Astrocyte (in vitro differentiated cells and primary cell): ENCODE measurements around the gene ASB18. TPM values are rescaled to one million over a fixed set of nuclear protein-coding genes. Genes with fewer than 3 reads are reported as not detected.

Experiments used
- DNase-seq: peaks from one replicate; pipeline ENCODE4 v3.0.0-alpha.2; 2010; ENCODE audit warnings: low read depth
- FAIRE-seq: peaks from 2 replicates; lab custom pipeline; 2011; peaks lifted over from hg19 to GRCh38; lab: Jason Lieb, UNC
- H2AFZ ChIP-seq: 2 replicates; pipeline ENCODE4 v1.6.0; 2012; ENCODE audit warnings: low read depth, low read length, inconsistent platforms
- H3K27ac ChIP-seq: 2 replicates; pipeline ENCODE4 v1.5.1; 2011; ENCODE audit warnings: low read depth, low read length, inconsistent platforms
- H3K27me3 ChIP-seq: 2 replicates; pipeline ENCODE4 v1.6.0; 2011; ENCODE audit warnings: low read length, inconsistent platforms; ENCODE audit not compliant: insufficient read depth
- H3K36me3 ChIP-seq: 2 replicates; pipeline ENCODE4 v1.5.1; 2011; ENCODE audit warnings: low read length, inconsistent platforms; ENCODE audit not compliant: insufficient read depth
- H3K4me1 ChIP-seq: 2 replicates; pipeline ENCODE4 v1.5.1; 2011; ENCODE audit warnings: low read length, inconsistent platforms; ENCODE audit not compliant: insufficient read depth
- H3K4me2 ChIP-seq: 2 replicates; pipeline ENCODE4 v1.6.0; 2012; ENCODE audit warnings: low read length, inconsistent platforms
- H3K4me3 ChIP-seq: 2 replicates; pipeline ENCODE4 v1.5.1; 2011; ENCODE audit warnings: low read depth, mild to moderate bottlenecking, low read length, inconsistent platforms; ENCODE audit not compliant: insufficient read depth
- H3K79me2 ChIP-seq: 2 replicates; pipeline ENCODE4 v1.6.0; 2012; ENCODE audit warnings: mild to moderate bottlenecking, low read length, inconsistent platforms; ENCODE audit not compliant: insufficient read depth
- H3K9ac ChIP-seq: 2 replicates; pipeline ENCODE4 v1.6.0; 2012; ENCODE audit warnings: mild to moderate bottlenecking, low read length, inconsistent platforms
- H3K9me3 ChIP-seq: 2 replicates; pipeline ENCODE4 v1.5.1; 2012; ENCODE audit warnings: low read depth, mild to moderate bottlenecking, low read length, inconsistent platforms; ENCODE audit not compliant: insufficient read depth
- H4K20me1 ChIP-seq: 2 replicates; pipeline ENCODE4 v1.6.0; 2012; ENCODE audit warnings: low read length, inconsistent platforms; ENCODE audit not compliant: insufficient read depth
- H3K27ac Mint-ChIP-seq: one replicate; pipeline ENCODE4 v1.8.0; 2021; ENCODE audit warnings: mild to moderate bottlenecking, mixed read lengths; ENCODE audit not compliant: unreplicated experiment
- H3K27me3 Mint-ChIP-seq: one replicate; pipeline ENCODE4 v1.8.0; 2021; ENCODE audit warnings: low read depth, mixed read lengths; ENCODE audit not compliant: unreplicated experiment
- H3K36me3 Mint-ChIP-seq: one replicate; pipeline ENCODE4 v1.8.0; 2021; ENCODE audit warnings: low read depth, mixed read lengths; ENCODE audit not compliant: unreplicated experiment
- H3K4me1 Mint-ChIP-seq: one replicate; pipeline ENCODE4 v1.8.0; 2021; ENCODE audit warnings: low read depth, mixed read lengths; ENCODE audit not compliant: unreplicated experiment
- H3K4me3 Mint-ChIP-seq: one replicate; pipeline ENCODE4 v1.8.0; 2021; ENCODE audit warnings: mild to moderate bottlenecking, moderate library complexity, mixed read lengths; ENCODE audit not compliant: unreplicated experiment
- H3K9me3 Mint-ChIP-seq: one replicate; pipeline ENCODE4 v1.8.0; 2021; ENCODE audit warnings: mild to moderate bottlenecking, mixed read lengths; ENCODE audit not compliant: unreplicated experiment
- EZH2 ChIP-seq: IDR thresholded peaks from 2 replicates; pipeline ENCODE4 v1.6.1; 2012; ENCODE audit warnings: mild to moderate bottlenecking, low read length, inconsistent platforms; ENCODE audit not compliant: insufficient read depth
- total RNA-seq: library from RNA; stranded (reverse); gene quantifications from 2 replicates; pipeline ENCODE4 v1.2.1, GENCODE V29; 2021
- TF ChIP-seq, protein P1 (sequence below): IDR thresholded peaks from 2 replicates; pipeline ENCODE4 v1.5.1; 2011; ENCODE audit warnings: low read depth, mild to moderate bottlenecking, inconsistent platforms, low read length, moderate library complexity; ENCODE audit not compliant: insufficient read depth

ASB18 gene
- total RNA-seq, 1 donor from 2014 or later = not detected

DNA sequence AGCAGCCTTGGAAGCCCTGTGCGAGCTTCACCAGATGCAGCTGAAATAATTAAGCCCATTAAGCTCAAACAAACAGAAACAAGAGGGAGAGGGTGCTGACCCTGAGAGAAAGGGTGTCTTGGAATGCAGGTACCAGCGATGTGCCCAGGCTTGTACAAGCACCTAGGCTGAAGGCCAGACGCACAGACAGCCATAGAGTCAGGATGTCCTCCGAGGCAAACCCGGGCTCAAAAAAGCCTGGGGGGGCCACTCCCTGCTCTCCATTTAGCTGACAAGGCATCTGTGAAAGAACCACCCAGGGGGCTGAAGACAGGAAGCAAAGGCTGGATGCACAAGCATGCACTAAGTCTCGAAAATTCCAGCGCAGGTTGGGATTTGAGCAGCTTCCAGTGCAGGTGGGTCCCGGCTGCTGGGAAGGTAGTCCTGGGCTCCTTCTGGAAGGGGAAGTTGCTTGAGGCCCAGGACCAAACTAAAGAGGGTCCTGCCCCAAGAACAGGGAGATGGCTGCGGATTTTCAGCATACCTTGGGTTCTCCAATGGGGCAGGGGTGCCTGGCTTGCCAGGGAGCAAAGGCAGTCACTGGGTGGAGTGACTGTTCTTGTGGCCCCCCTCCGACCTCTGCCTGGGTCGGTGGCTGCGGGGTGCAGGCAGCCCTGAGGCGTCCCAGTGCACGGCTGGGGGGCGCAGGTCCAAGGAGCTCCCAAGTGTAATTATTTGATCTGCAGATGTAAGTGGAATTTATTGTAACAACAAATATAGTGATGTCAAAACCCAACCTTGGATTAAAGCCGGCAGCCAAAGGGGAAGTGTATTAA is 102.0 kb downstream of the ASB18 start:
- no peaks in the 10 kb centered on the region for H3K36me3 ChIP-seq
- FAIRE-seq (no peak), DNase-seq (no peak)
- H3K9ac ChIP-seq = no peak overlapping the region
- Mint-ChIP-seq H3K36me3 (no peaks in the 10 kb centered on the region), H3K9me3 (peaks cover 9% of the 10 kb centered on the region), H3K27ac (no peak overlapping the region), H3K4me1 (peaks cover 5% of the 10 kb centered on the region), H3K27me3 (peaks cover 67% of the 10 kb centered on the region), H3K4me3 (no peak overlapping the region)
- no peaks in the 10 kb centered on the region for H3K9me3 ChIP-seq
- H3K79me2 ChIP-seq = peaks cover 5% of the 10 kb centered on the region
- H4K20me1 ChIP-seq = peaks cover 6% of the 10 kb centered on the region
- H3K4me3 ChIP-seq = no peak overlapping the region
- H3K27me3 ChIP-seq = peaks cover 43% of the 10 kb centered on the region
- H3K4me1 ChIP-seq = peaks cover 22% of the 10 kb centered on the region
- no peak overlapping the region for H3K27ac ChIP-seq
- TF ChIP-seq, protein P1, sequence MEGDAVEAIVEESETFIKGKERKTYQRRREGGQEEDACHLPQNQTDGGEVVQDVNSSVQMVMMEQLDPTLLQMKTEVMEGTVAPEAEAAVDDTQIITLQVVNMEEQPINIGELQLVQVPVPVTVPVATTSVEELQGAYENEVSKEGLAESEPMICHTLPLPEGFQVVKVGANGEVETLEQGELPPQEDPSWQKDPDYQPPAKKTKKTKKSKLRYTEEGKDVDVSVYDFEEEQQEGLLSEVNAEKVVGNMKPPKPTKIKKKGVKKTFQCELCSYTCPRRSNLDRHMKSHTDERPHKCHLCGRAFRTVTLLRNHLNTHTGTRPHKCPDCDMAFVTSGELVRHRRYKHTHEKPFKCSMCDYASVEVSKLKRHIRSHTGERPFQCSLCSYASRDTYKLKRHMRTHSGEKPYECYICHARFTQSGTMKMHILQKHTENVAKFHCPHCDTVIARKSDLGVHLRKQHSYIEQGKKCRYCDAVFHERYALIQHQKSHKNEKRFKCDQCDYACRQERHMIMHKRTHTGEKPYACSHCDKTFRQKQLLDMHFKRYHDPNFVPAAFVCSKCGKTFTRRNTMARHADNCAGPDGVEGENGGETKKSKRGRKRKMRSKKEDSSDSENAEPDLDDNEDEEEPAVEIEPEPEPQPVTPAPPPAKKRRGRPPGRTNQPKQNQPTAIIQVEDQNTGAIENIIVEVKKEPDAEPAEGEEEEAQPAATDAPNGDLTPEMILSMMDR = no peak
- TF ChIP-seq EZH2 = no peak
- no peak overlapping the region for H2AFZ ChIP-seq
- peak overlapping the region; percentile 86 for H3K4me2 ChIP-seq

DNA sequence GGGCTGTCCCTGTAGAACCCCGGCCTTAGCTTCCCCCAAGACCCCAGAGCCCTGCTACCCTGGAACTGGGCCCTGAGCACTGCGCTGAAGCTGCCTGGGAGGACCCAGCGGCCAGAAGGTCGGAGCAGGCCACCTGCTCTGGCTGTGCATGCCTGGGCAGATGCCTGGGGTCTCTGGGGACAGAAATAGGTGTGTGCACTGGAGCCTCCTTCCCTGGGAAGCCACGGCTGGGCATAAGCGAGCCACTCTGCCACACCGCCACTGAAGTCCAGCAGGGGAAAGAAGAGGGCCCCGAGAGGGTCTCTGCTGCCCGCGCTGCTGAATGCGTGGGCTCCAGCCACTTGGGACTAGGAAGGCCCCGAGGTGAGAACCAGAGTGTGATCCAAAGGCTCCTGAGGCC is 102.7 kb downstream of the ASB18 start:
- Histone ChIP-seq H3K4me1 (peaks cover 22% of the 10 kb centered on the region), H3K27ac (no peak overlapping the region), H3K36me3 (no peaks in the 10 kb centered on the region), H3K4me3 (no peak overlapping the region), H3K4me2 (no peak overlapping the region), H4K20me1 (peaks cover 6% of the 10 kb centered on the region), H3K9ac (no peak overlapping the region), H2AFZ (no peak overlapping the region), H3K27me3 (peaks cover 38% of the 10 kb centered on the region), H3K79me2 (peaks cover under 1% of the 10 kb centered on the region), H3K9me3 (no peaks in the 10 kb centered on the region)
- no peak for TF ChIP-seq EZH2
- TF ChIP-seq, protein P1 = no peak
- H3K9me3 Mint-ChIP-seq = peaks cover 7% of the 10 kb centered on the region
- H3K27me3 Mint-ChIP-seq = peaks cover 69% of the 10 kb centered on the region
- no peaks in the 10 kb centered on the region for H3K36me3 Mint-ChIP-seq
- H3K4me1 Mint-ChIP-seq = peaks cover 3% of the 10 kb centered on the region
- no peak for DNase-seq
- no peak for FAIRE-seq
- no peak overlapping the region for H3K27ac Mint-ChIP-seq
- H3K4me3 Mint-ChIP-seq = no peak overlapping the region

DNA sequence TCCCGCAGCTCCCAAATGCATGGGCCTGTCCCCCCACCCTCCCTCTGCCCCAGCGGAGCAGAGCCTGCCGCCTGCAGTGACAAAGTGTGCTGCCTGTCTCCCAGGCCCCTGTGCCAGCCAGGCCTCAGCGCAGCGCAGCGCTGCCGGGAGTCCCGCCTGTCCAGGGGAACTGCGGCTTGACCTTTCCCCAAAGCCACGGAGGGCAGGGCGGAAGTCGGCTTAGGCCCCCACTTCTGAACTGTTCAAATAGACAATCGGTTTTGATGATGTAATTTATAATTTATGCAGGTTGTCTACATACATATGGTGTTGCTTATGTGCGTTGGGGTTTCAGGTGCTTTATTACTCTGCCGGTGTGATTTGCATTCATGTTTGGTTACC is 103.1 kb downstream of the ASB18 start:
- H3K27ac ChIP-seq = no peak overlapping the region
- no peak overlapping the region for H3K4me3 ChIP-seq
- Mint-ChIP-seq H3K4me3 (no peak overlapping the region), H3K27ac (no peak overlapping the region), H3K9me3 (peaks cover 3% of the 10 kb centered on the region), H3K27me3 (peaks cover 67% of the 10 kb centered on the region), H3K4me1 (peaks cover 2% of the 10 kb centered on the region), H3K36me3 (no peaks in the 10 kb centered on the region)
- no peaks in the 10 kb centered on the region for H3K9me3 ChIP-seq
- no peak for FAIRE-seq
- H2AFZ ChIP-seq = no peak overlapping the region
- no peak overlapping the region for H3K9ac ChIP-seq
- no peaks in the 10 kb centered on the region for H3K36me3 ChIP-seq
- DNase-seq = no peak
- peaks cover 20% of the 10 kb centered on the region for H3K4me1 ChIP-seq
- peaks cover 35% of the 10 kb centered on the region for H3K27me3 ChIP-seq
- TF ChIP-seq, protein P1 = no peak
- TF ChIP-seq EZH2 = no peak
- H4K20me1 ChIP-seq = peaks cover 6% of the 10 kb centered on the region
- no peaks in the 10 kb centered on the region for H3K79me2 ChIP-seq
- no peak overlapping the region for H3K4me2 ChIP-seq
